Cardiac fibroblast (primary cell): ENCODE measurements around the gene C9.

Experiments
- DNase-seq, 2 donors: peaks; one replicate each; pipeline versions ENCODE4 v3.0.0 to v3.0.0-alpha.2; 2010; ENCODE audit warnings: low read depth in 2 of 2
- H3K4me3 ChIP-seq, 2 donors: replicated peaks in 1 of 2; 1 replicate in 1 of 2; 2 replicates in 1 of 2; pipeline ENCODE4 v1.5.1; 2011; ENCODE audit warnings: low read depth in 2 of 2, low read length in 2 of 2, mild to moderate bottlenecking in 2 of 2, moderate library complexity in 1 of 2
- TF ChIP-seq, protein P1 (sequence below): IDR thresholded peaks from one replicate; pipeline ENCODE4 v1.5.1; 2011; ENCODE audit warnings: low read depth, mild to moderate bottlenecking, low read length, inconsistent platforms

Gene C9

DNA sequence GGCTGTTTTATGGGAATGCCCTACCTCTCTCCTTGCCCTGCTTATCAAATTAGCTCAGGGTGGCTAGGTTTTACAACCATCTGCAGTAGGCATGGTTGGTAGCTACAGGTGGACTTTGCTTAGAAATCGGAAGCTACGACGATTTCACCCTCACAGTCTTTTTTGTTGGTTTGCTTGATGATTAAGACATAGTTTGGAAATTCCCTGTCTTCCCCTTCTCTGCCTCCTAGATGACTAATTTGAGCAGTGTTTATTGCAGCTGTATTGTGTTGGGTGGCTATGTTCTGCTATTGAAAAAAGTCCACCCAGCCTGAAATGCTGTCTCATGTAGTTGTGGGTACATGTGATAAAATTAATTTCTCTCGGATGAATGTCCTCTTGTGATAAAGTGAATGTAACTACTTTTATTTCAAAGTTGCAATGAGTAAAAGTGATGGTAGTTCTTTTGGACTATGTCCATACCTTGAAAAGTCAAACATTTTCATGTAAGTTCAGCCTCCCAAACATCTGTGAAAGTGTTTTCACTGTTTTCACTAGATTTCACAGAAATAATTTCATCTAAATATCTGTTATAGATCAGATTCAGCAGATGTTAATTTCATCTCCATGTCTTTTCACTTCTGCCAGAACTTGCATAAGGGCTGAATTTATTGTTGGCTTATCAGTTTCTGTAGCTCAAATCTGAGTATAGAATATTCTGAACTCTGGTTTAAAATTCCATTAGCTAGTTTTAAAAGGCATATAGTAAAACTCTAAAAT is 107.6 kb downstream of the C9 start:
- TF ChIP-seq, protein P1, sequence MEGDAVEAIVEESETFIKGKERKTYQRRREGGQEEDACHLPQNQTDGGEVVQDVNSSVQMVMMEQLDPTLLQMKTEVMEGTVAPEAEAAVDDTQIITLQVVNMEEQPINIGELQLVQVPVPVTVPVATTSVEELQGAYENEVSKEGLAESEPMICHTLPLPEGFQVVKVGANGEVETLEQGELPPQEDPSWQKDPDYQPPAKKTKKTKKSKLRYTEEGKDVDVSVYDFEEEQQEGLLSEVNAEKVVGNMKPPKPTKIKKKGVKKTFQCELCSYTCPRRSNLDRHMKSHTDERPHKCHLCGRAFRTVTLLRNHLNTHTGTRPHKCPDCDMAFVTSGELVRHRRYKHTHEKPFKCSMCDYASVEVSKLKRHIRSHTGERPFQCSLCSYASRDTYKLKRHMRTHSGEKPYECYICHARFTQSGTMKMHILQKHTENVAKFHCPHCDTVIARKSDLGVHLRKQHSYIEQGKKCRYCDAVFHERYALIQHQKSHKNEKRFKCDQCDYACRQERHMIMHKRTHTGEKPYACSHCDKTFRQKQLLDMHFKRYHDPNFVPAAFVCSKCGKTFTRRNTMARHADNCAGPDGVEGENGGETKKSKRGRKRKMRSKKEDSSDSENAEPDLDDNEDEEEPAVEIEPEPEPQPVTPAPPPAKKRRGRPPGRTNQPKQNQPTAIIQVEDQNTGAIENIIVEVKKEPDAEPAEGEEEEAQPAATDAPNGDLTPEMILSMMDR, result no peak
- peak; percentile 46 to 93 for DNase-seq
- H3K4me3 ChIP-seq, result no peak overlapping the region

DNA sequence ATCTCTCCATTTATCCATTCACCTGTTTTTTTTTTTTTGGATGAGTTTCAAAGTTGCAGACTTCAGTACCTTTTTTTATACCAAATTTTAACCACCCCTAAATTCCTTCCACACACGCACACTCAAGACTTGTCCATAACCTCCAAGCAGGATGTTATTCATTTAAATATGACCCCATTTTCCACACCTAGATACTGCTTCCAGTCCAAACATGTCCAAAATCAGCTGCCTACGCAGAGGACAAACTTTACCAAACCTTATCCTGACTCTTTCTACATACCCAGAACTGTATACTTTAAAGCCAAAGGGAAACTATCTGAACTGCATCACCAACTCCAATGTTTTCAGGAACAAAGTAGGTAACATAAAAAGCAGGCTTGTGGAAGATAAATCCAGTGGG is 108.9 kb downstream of the C9 start:
- TF ChIP-seq, protein P1, result no peak
- H3K4me3 ChIP-seq, result no peak overlapping the region

GRCh38 chr5:39254671-39255070 is 109.6 kb downstream of the C9 start:
- no peak overlapping the region for H3K4me3 ChIP-seq
- TF ChIP-seq, protein P1, result no peak
- DNase-seq, result no peak

More for the DNA sequence above, 108.9 kb downstream of the C9 start:
- DNase-seq, result no peak

- H3K4me3 ChIP-seq, result no peak overlapping the region
- peak; percentile 4 to 66 for DNase-seq
- TF ChIP-seq, protein P1, result no peak
These were observed 111.1 kb downstream of the C9 start for GRCh38 chr5:39253196-39253595.

- TF ChIP-seq, protein P1, result no peak
- peak in 1 of 2 donors; percentile 48 for DNase-seq
- no peak overlapping the region for H3K4me3 ChIP-seq
These were observed 114.6 kb downstream of the C9 start for GRCh38 chr5:39249564-39250274.

DNA sequence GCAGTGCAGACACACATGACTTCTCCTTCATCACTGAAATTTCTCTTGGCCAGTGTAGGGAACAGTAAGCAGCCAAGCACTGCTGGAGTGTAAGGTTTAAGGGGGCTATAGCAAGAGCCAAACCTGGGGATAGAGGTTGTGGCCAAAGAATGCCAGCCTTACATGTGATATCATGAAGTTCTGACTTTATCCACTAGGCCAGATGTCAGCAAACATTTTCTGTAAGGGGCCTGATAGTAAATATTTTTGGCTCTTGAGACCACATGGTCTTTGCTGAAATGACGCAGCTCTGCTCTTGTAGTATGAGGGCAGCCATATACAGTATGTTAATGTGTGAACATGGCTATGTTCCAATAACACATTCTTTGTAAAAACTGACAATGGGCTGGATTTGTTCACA is 115.2 kb downstream of the C9 start:
- H3K4me3 ChIP-seq, result no peak overlapping the region
- no peak for DNase-seq
- TF ChIP-seq, protein P1, result no peak
